ENCODE data around the gene KLHL33.

KLHL33 gene

GRCh38 chr14:20412876-20413743, 22.9 kb downstream of the KLHL33 start, which contains the start of gene TEP1:
TEP1 (minus strand) TSS chr14:20413501; CDS start chr14:20408439, 5,062 bp downstream.
- DNase-seq, result peak; percentile 72

GRCh38 chr14:20412411-20412810, 23.6 kb downstream of the KLHL33 start:
- DNase-seq, result no peak

- no peak for DNase-seq
Observed at GRCh38 chr14:20409226-20409625, 26.7 kb downstream of the KLHL33 start.

DNA sequence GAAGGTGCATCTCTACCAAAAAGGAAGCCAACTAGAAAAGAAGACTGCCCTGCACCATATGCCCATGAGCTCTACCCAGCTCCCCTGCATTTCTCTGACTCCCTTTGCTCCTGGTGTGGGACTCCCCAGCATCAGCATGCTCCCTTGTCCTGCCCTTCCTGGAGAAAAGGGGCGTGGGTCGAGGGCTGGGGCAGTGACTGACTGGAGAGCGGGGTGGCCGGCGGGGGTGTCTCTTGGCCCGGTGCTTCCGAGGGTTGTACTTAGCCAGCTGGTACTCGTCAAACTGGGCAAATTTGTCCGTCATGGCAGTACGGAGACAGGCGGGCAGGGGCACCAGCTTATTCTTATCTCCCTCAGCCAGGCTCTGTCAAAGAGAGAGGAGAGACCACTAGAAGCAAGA, 32.4 kb downstream of the KLHL33 start:
- no peak for DNase-seq

GRCh38 chr14:20400965-20401593, 34.9 kb downstream of the KLHL33 start:
- DNase-seq, result no peak

GRCh38 chr14:20400589-20400964, 35.4 kb downstream of the KLHL33 start:
- DNase-seq, result no peak

- DNase-seq, result no peak
Observed at GRCh38 chr14:20397511-20397910, 38.5 kb downstream of the KLHL33 start.

GRCh38 chr14:20391505-20391904, 44.5 kb downstream of the KLHL33 start:
- DNase-seq, result no peak

DNA sequence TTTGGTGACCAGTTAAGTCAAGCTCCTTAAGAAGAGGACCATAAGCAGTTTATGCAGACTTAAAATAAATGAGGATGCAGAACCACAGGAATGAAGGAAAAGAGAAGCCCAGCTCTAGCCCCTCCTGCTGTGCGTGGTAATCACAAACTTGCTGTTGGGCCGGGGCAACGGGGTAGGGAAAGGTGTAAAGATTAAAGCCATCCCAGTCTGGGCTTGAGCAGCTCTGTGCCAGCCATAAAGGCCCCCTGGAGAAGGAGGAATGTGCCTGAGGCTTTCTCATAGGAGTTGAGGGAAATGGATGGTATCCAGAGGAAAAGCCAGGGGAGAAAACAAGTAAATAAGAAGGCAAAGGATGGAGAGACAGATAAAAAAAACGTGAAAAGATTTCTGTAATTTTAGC, 47.8 kb downstream of the KLHL33 start:
- no peak for DNase-seq

GRCh38 chr14:20387576-20387975, 48.4 kb downstream of the KLHL33 start:
- DNase-seq, result no peak

DNA sequence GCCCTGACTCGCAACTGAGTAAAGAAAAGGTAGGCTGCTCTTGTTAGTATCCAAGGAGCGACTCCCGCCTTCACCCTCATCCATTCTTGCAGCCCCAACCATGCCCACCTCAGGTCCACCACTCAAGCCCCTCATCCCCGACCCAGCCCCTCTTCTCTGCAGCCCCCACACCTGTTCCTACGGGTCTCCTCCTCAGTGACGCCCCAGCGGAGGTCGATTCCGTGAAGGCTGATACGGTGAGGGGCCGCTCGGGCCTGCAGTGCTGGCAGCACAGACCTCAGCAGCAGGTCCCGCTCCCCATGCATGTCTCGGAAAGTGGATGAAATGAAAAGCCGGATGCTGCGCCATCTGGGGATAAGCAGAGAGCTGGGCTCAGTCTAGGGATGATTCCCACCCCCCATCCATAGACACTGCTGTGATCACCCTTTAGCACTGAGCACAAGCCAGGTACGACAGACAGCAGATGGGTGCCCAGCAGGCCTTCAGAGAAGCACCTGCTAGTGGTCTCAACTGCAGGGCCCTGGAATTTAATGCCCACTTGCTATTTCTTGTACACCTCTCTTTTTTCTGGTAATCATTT, 49.6 kb downstream of the KLHL33 start:
- no peak for DNase-seq

GRCh38 chr14:20384886-20385285, 51.1 kb downstream of the KLHL33 start:
- no peak for DNase-seq

DNA sequence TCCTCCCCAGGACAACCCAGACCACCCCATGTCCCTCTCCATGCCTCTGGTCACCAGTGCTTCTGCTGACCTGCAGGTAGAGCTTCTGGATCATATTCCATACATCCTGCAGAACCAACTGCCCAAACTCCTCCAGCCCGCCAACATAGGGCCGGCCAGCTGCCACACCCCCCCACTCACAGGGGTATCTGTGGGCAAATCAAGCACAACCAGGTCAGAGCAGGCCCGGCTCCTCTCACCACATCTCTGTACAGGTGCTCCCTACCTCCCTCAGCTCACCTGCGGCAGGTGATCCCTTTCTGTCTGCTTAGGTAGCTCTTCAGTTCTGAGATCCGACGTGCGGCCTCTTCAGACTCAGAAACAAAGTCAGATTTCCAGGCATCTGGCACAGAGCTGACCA, 51.6 kb downstream of the KLHL33 start:
- no peak for DNase-seq

GRCh38 chr14:20383636-20384035, 52.3 kb downstream of the KLHL33 start:
- no peak for DNase-seq

GRCh38 chr14:20383032-20383431, 52.9 kb downstream of the KLHL33 start:
- DNase-seq, result no peak

GRCh38 chr14:20382526-20382925, 53.4 kb downstream of the KLHL33 start:
- no peak for DNase-seq

DNA sequence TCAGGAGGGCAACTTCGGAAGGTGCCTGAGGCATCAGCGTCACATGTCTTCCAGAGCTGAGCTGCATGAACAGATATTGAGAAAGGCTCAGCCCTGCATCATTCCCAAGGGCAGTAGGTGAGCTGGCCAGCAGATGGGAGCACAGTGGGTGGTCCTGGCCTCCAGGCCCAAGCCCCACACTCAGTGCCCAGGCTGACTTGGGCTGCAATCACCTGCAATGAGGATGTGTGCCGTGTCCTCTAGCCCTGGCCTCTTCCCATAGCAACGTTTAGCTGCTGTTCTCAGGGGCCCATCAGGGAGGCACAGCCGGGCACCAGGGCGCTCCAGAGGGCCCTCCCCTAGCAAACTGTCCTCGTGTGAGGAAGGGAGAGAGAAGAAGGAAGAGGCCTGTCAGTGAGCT, 54.6 kb downstream of the KLHL33 start:
- no peak for DNase-seq

DNA sequence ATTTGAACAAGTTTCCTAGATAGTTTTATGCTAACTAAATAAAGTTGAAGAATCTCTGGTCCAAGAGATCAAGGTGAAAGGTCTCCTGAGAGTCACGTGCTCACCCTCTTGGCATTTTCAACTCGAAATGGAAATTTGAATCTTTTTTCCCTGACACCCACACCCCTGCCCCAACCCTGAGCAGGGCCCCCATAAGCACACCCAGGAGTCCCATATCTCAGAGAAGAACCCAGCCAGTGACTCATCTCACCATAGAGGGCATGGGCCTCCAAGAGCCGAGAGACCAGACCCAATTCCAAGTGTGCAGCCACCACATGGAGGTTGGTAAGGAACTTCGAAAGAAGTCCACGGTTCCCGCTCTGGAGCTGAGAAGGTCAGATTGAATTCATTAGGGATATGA, 55.3 kb downstream of the KLHL33 start:
- DNase-seq, result no peak

DNA sequence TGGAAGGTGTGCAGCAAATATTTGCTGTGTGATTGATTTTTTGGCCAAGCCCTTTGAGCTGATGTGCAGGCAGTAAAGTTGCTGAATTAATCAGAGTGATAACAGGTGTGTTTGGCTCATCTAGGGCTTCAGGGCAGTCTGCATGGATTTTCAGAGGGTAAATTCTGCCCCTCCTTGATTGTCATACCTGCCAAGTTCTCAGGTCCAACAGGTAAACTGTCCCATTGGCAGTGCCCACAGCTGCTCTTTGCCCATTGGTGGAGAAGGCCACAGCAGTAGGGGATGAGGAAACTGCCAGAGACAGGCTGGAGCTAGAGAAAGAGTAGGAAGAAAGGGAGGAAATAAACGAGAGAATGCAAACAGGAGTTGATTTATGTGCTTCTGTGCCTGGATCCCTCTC, 56.2 kb downstream of the KLHL33 start:
- no peak for DNase-seq

- DNase-seq, result no peak
Observed at GRCh38 chr14:20377171-20377570, 58.8 kb downstream of the KLHL33 start.

- DNase-seq, result no peak
Observed at GRCh38 chr14:20376071-20376588, 59.8 kb downstream of the KLHL33 start.
